H1 (cell line): ENCODE results near the gene KIF3B. TPM values are rescaled to one million over a fixed set of nuclear protein-coding genes. Genes with fewer than 3 reads are reported as not detected.

Experiments
- GABPA ChIP-seq: IDR thresholded peaks from 2 replicates; pipeline ENCODE4 v1.6.1; 2011; ENCODE audit warnings: mild to moderate bottlenecking, low read length, moderate library complexity, borderline replicate concordance; ENCODE audit not compliant: insufficient read depth
- HDAC2 ChIP-seq, 2 experiments: fragments of 300-600 bp in 1 of 2; sonication (generic) in 1 of 2; IDR thresholded peaks; 2 replicates each; pipeline ENCODE4 v1.6.1; 2011 to 2012; ENCODE audit warnings: low read depth in 2 of 2, low read length in 2 of 2, mild to moderate bottlenecking in 2 of 2, moderate library complexity in 2 of 2, borderline replicate concordance in 1 of 2, inconsistent platforms in 1 of 2
- JUND ChIP-seq: IDR thresholded peaks from 2 replicates; pipeline ENCODE4 v1.6.1; 2011; ENCODE audit warnings: mild to moderate bottlenecking, improper control_type of control experiment, low read length
- KDM4A ChIP-seq: IDR thresholded peaks from one replicate; pipeline ENCODE4 v1.7.1; 2012; ENCODE audit warnings: low read depth, mild to moderate bottlenecking, moderate library complexity, low read length, inconsistent platforms; ENCODE audit not compliant: severe bottlenecking
- MAFK ChIP-seq: IDR thresholded peaks from 2 replicates; pipeline ENCODE4 v1.6.1; 2012; ENCODE audit warnings: low read depth, mild to moderate bottlenecking, improper control_type of control experiment, low read length
- RBBP5 ChIP-seq: IDR thresholded peaks from 2 replicates; pipeline ENCODE4 v1.7.1; 2012; ENCODE audit warnings: low read depth, mild to moderate bottlenecking, inconsistent platforms, low read length, moderate library complexity, borderline replicate concordance
- TAF1 ChIP-seq: IDR thresholded peaks from 2 replicates; pipeline ENCODE4 v1.6.1; 2011; ENCODE audit warnings: mild to moderate bottlenecking, low read depth, low read length
- TEAD4 ChIP-seq: IDR thresholded peaks from 2 replicates; pipeline ENCODE4 v1.6.1; 2012; ENCODE audit warnings: low read depth, low read length, inconsistent platforms, mixed read lengths
- YY1 ChIP-seq: IDR thresholded peaks from 2 replicates; pipeline ENCODE4 v1.6.1; 2011; ENCODE audit warnings: low read depth, mild to moderate bottlenecking, low read length
- polyA plus RNA-seq, 7 experiments: library from polyadenylated mRNA; depleted of rRNA in 3 of 7; stranded (reverse) in 5 of 7; unstranded in 2 of 7; fragments of >200 nt in 5 of 7; fragments of 200-250 nt in 2 of 7; gene quantifications; 1 replicate in 5 of 7; 2 replicates in 1 of 7; 4 replicates in 1 of 7; pipeline versions ENCODE4 v1.2.1 to v1.2.3, GENCODE V29; 2011 to 2013; ENCODE audit warnings: missing spikeins in 2 of 7, mixed read lengths in 2 of 7
- total RNA-seq: library from RNA; stranded (reverse); fragmentation: NEBNext Ultra II Directional; extraction: Animal tissue kit (Norgen Biotek cat#: 25700); gene quantifications from 2 replicates; pipeline ENCODE4 v1.2.1, GENCODE V29; 2021
- TF ChIP-seq, protein P1 (sequence below): fragments of 300-600 bp; sonication (generic); IDR thresholded peaks from 2 replicates; pipeline ENCODE4 v1.7.1; 2012; ENCODE audit warnings: low read length, moderate library complexity, mild to moderate bottlenecking, inconsistent platforms; ENCODE audit not compliant: insufficient replicate concordance

Gene KIF3B
- total and polyA plus RNA-seq, 2 of the 8 experiments (the other 6 are each of a cell fraction or from before 2014, with no cell fraction given) = 10.1 to 22.4 TPM

DNA sequence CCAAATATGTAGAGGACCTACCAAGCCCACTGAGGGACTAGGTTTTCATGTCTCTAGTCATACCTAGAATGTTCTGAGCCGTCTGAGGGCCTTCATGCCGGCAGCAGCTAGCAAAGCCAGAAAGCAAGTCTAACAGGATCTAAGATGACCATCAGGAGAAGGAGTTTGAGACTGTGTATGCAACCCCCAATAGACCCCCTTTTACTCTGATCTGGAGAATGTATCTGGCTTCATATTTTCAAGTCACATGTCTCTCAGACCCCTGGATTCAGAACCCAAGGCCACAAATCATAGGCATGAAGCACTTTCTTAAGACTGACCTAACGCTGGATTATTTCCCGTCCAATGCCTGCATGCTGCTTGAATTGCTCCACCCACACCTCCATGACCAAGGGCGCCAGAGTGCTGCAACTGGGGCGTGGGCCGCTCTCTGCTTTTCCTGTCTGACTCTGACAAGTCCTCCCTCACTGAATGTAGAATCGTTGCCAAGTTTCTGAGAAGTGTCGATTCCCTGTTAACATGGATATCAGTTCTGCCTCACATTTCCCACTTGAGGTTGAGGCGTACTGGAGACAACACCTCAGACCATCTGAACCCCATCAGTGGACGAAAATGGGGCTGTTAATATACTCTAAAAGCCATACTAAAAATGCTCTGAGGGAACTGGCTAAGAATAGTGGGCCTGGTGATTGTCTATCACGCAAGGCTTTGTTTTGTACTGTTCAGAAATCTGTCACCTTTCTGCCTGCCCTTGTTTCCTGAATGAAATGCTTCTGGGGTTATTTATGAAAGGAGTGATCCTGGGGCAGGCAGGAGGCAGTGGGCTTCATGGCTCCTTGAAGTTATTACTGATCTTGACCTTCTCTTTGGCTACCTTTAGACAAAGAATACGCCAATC lies 56.8 kb downstream of the KIF3B start (continued):
- TF ChIP-seq, protein P1, sequence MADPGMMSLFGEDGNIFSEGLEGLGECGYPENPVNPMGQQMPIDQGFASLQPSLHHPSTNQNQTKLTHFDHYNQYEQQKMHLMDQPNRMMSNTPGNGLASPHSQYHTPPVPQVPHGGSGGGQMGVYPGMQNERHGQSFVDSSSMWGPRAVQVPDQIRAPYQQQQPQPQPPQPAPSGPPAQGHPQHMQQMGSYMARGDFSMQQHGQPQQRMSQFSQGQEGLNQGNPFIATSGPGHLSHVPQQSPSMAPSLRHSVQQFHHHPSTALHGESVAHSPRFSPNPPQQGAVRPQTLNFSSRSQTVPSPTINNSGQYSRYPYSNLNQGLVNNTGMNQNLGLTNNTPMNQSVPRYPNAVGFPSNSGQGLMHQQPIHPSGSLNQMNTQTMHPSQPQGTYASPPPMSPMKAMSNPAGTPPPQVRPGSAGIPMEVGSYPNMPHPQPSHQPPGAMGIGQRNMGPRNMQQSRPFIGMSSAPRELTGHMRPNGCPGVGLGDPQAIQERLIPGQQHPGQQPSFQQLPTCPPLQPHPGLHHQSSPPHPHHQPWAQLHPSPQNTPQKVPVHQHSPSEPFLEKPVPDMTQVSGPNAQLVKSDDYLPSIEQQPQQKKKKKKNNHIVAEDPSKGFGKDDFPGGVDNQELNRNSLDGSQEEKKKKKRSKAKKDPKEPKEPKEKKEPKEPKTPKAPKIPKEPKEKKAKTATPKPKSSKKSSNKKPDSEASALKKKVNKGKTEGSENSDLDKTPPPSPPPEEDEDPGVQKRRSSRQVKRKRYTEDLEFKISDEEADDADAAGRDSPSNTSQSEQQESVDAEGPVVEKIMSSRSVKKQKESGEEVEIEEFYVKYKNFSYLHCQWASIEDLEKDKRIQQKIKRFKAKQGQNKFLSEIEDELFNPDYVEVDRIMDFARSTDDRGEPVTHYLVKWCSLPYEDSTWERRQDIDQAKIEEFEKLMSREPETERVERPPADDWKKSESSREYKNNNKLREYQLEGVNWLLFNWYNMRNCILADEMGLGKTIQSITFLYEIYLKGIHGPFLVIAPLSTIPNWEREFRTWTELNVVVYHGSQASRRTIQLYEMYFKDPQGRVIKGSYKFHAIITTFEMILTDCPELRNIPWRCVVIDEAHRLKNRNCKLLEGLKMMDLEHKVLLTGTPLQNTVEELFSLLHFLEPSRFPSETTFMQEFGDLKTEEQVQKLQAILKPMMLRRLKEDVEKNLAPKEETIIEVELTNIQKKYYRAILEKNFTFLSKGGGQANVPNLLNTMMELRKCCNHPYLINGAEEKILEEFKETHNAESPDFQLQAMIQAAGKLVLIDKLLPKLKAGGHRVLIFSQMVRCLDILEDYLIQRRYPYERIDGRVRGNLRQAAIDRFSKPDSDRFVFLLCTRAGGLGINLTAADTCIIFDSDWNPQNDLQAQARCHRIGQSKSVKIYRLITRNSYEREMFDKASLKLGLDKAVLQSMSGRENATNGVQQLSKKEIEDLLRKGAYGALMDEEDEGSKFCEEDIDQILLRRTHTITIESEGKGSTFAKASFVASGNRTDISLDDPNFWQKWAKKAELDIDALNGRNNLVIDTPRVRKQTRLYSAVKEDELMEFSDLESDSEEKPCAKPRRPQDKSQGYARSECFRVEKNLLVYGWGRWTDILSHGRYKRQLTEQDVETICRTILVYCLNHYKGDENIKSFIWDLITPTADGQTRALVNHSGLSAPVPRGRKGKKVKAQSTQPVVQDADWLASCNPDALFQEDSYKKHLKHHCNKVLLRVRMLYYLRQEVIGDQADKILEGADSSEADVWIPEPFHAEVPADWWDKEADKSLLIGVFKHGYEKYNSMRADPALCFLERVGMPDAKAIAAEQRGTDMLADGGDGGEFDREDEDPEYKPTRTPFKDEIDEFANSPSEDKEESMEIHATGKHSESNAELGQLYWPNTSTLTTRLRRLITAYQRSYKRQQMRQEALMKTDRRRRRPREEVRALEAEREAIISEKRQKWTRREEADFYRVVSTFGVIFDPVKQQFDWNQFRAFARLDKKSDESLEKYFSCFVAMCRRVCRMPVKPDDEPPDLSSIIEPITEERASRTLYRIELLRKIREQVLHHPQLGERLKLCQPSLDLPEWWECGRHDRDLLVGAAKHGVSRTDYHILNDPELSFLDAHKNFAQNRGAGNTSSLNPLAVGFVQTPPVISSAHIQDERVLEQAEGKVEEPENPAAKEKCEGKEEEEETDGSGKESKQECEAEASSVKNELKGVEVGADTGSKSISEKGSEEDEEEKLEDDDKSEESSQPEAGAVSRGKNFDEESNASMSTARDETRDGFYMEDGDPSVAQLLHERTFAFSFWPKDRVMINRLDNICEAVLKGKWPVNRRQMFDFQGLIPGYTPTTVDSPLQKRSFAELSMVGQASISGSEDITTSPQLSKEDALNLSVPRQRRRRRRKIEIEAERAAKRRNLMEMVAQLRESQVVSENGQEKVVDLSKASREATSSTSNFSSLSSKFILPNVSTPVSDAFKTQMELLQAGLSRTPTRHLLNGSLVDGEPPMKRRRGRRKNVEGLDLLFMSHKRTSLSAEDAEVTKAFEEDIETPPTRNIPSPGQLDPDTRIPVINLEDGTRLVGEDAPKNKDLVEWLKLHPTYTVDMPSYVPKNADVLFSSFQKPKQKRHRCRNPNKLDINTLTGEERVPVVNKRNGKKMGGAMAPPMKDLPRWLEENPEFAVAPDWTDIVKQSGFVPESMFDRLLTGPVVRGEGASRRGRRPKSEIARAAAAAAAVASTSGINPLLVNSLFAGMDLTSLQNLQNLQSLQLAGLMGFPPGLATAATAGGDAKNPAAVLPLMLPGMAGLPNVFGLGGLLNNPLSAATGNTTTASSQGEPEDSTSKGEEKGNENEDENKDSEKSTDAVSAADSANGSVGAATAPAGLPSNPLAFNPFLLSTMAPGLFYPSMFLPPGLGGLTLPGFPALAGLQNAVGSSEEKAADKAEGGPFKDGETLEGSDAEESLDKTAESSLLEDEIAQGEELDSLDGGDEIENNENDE = no peak
- TF ChIP-seq TEAD4 (no peak), JUND (no peak), GABPA (no peak), YY1 (no peak), RBBP5 (no peak), HDAC2 (IDR thresholded peaks at IDR 0.05; ENCODE audit: borderline replicate concordance in 1 of 2, low read depth in 2 of 2, low read length in 2 of 2) (no peak), KDM4A (no peak), MAFK (no peak), TAF1 (no peak)
